Measurements from ENCODE around the gene KAT6B. TPM values are rescaled to one million over a fixed set of nuclear protein-coding genes. Genes with fewer than 3 reads are reported as not detected.

KAT6B gene
- total RNA-seq, 1 donor from 2014 or later: 21.7 TPM

GRCh38 chr10:74855027-74855426 is 28.6 kb downstream of the KAT6B start:
- Histone ChIP-seq H3K4me2 (ENCODE audit: low read length) (no peak overlapping the region), H3K27ac (ENCODE audit: low read depth, low read length) (no peak overlapping the region), H3K4me1 (ENCODE audit: insufficient read depth, low read length) (no peaks in the 10 kb centered on the region), H3K27me3 (ENCODE audit: insufficient read depth, low read length) (no peaks in the 10 kb centered on the region), H2AFZ (ENCODE audit: low read depth, low read length) (no peak overlapping the region), H3K4me3 (ENCODE audit: insufficient read depth, low read depth, low read length) (no peak overlapping the region), H3K36me3 (ENCODE audit: insufficient read depth, low read length) (no peaks in the 10 kb centered on the region), H3K9ac (ENCODE audit: low read length) (no peak overlapping the region), H3K79me2 (ENCODE audit: insufficient read depth, low read length) (peaks cover 56% of the 10 kb centered on the region), H4K20me1 (ENCODE audit: insufficient read depth, low read length) (peaks cover 68% of the 10 kb centered on the region), H3K9me3 (ENCODE audit: insufficient read depth, low read depth, low read length) (no peaks in the 10 kb centered on the region)
- Mint-ChIP-seq H3K27ac (ENCODE audit: unreplicated experiment) (no peak overlapping the region), H3K9me3 (ENCODE audit: unreplicated experiment) (no peaks in the 10 kb centered on the region), H3K4me1 (ENCODE audit: low read depth, unreplicated experiment) (peaks cover 10% of the 10 kb centered on the region), H3K27me3 (ENCODE audit: low read depth, unreplicated experiment) (no peaks in the 10 kb centered on the region), H3K36me3 (ENCODE audit: low read depth, unreplicated experiment) (peaks cover 4% of the 10 kb centered on the region), H3K4me3 (ENCODE audit: unreplicated experiment) (no peak overlapping the region)
- FAIRE-seq (no peak), DNase-seq (ENCODE audit: low read depth) (no peak)
- TF ChIP-seq EZH2 (IDR thresholded peaks at IDR 0.05; ENCODE audit: insufficient read depth, low read length): no peak
- no peak for TF ChIP-seq CTCF (IDR thresholded peaks at IDR 0.05; ENCODE audit: insufficient read depth, low read depth, low read length)

GRCh38 chr10:74855439-74855838 is 29.0 kb downstream of the KAT6B start:
- Histone ChIP-seq H3K36me3 (ENCODE audit: insufficient read depth, low read length) (no peaks in the 10 kb centered on the region), H3K4me1 (ENCODE audit: insufficient read depth, low read length) (no peaks in the 10 kb centered on the region), H3K27me3 (ENCODE audit: insufficient read depth, low read length) (no peaks in the 10 kb centered on the region), H3K79me2 (ENCODE audit: insufficient read depth, low read length) (peaks cover 57% of the 10 kb centered on the region), H3K4me3 (ENCODE audit: insufficient read depth, low read depth, low read length) (no peak overlapping the region), H3K4me2 (ENCODE audit: low read length) (no peak overlapping the region), H3K27ac (ENCODE audit: low read depth, low read length) (no peak overlapping the region), H4K20me1 (ENCODE audit: insufficient read depth, low read length) (peaks cover 71% of the 10 kb centered on the region), H2AFZ (ENCODE audit: low read depth, low read length) (no peak overlapping the region), H3K9ac (ENCODE audit: low read length) (no peak overlapping the region), H3K9me3 (ENCODE audit: insufficient read depth, low read depth, low read length) (no peaks in the 10 kb centered on the region)
- TF ChIP-seq CTCF (IDR thresholded peaks at IDR 0.05; ENCODE audit: insufficient read depth, low read depth, low read length): no peak
- TF ChIP-seq EZH2 (IDR thresholded peaks at IDR 0.05; ENCODE audit: insufficient read depth, low read length): no peak
- peaks cover 10% of the 10 kb centered on the region for H3K4me1 Mint-ChIP-seq (ENCODE audit: low read depth, unreplicated experiment)
- no peak for FAIRE-seq
- peaks cover 4% of the 10 kb centered on the region for H3K36me3 Mint-ChIP-seq (ENCODE audit: low read depth, unreplicated experiment)
- no peaks in the 10 kb centered on the region for H3K9me3 Mint-ChIP-seq (ENCODE audit: unreplicated experiment)
- H3K4me3 Mint-ChIP-seq (ENCODE audit: unreplicated experiment): no peak overlapping the region
- H3K27ac Mint-ChIP-seq (ENCODE audit: unreplicated experiment): no peak overlapping the region
- H3K27me3 Mint-ChIP-seq (ENCODE audit: low read depth, unreplicated experiment): no peaks in the 10 kb centered on the region
- no peak for DNase-seq (ENCODE audit: low read depth)

GRCh38 chr10:74856940-74857339 is 30.5 kb downstream of the KAT6B start:
- no peak overlapping the region for H3K9ac ChIP-seq (ENCODE audit: low read length)
- H3K27me3 Mint-ChIP-seq (ENCODE audit: low read depth, unreplicated experiment): no peaks in the 10 kb centered on the region
- peaks cover 10% of the 10 kb centered on the region for H3K4me1 Mint-ChIP-seq (ENCODE audit: low read depth, unreplicated experiment)
- no peak overlapping the region for H3K4me3 Mint-ChIP-seq (ENCODE audit: unreplicated experiment)
- no peak overlapping the region for H3K27ac ChIP-seq (ENCODE audit: low read depth, low read length)
- no peaks in the 10 kb centered on the region for H3K9me3 ChIP-seq (ENCODE audit: insufficient read depth, low read depth, low read length)
- no peaks in the 10 kb centered on the region for H3K27me3 ChIP-seq (ENCODE audit: insufficient read depth, low read length)
- TF ChIP-seq EZH2 (IDR thresholded peaks at IDR 0.05; ENCODE audit: insufficient read depth, low read length) (no peak), CTCF (IDR thresholded peaks at IDR 0.05; ENCODE audit: insufficient read depth, low read depth, low read length) (no peak)
- H3K4me1 ChIP-seq (ENCODE audit: insufficient read depth, low read length): no peaks in the 10 kb centered on the region
- peaks cover 4% of the 10 kb centered on the region for H3K36me3 Mint-ChIP-seq (ENCODE audit: low read depth, unreplicated experiment)
- no peaks in the 10 kb centered on the region for H3K36me3 ChIP-seq (ENCODE audit: insufficient read depth, low read length)
- peaks cover 55% of the 10 kb centered on the region for H3K79me2 ChIP-seq (ENCODE audit: insufficient read depth, low read length)
- FAIRE-seq (no peak), DNase-seq (ENCODE audit: low read depth) (no peak)
- no peak overlapping the region for H3K4me2 ChIP-seq (ENCODE audit: low read length)
- H3K4me3 ChIP-seq (ENCODE audit: insufficient read depth, low read depth, low read length): no peak overlapping the region
- H4K20me1 ChIP-seq (ENCODE audit: insufficient read depth, low read length): peaks cover 74% of the 10 kb centered on the region
- no peak overlapping the region for H2AFZ ChIP-seq (ENCODE audit: low read depth, low read length)
- no peaks in the 10 kb centered on the region for H3K9me3 Mint-ChIP-seq (ENCODE audit: unreplicated experiment)
- no peak overlapping the region for H3K27ac Mint-ChIP-seq (ENCODE audit: unreplicated experiment)

Data from astrocyte (in vitro differentiated cells and primary cell).